Breast epithelium (tissue), 4 donors: ENCODE measurements around the gene SPAST. TPM values are rescaled to one million over a fixed set of nuclear protein-coding genes. Genes with fewer than 3 reads are reported as not detected.

ENCODE experiments used
- DNase-seq, 2 donors: peaks; one replicate each; pipeline ENCODE4 v3.0.0-alpha.2; 2019; ENCODE audit warnings: low spot score in 2 of 2
- H3K27ac ChIP-seq, 2 donors: fragments of 200-600 bp; sonication (generic) in 1 of 2; one replicate each; pipeline ENCODE4 v1.5.1; 2016 to 2019; ENCODE audit warnings: mild to moderate bottlenecking in 1 of 2
- H3K27me3 ChIP-seq, 2 donors: fragments of 200-600 bp; sonication (generic) in 1 of 2; one replicate each; pipeline versions ENCODE4 v1.5.1 to v1.6.0; 2017 to 2019; ENCODE audit warnings: control low read depth in 1 of 2, mild to moderate bottlenecking in 1 of 2
- H3K36me3 ChIP-seq: fragments of 200-600 bp; one replicate; pipeline ENCODE4 v1.5.1; 2019
- H3K4me1 ChIP-seq, 2 donors: fragments of 200-600 bp; sonication (generic); one replicate each; pipeline ENCODE4 v1.5.1; 2016 to 2019; ENCODE audit warnings: control low read depth in 1 of 2
- H3K4me3 ChIP-seq, 3 donors: fragments of 200-600 bp; sonication (generic); 1 replicate in 2 of 3; 2 replicates in 1 of 3; pipeline ENCODE4 v1.5.1; 2016 to 2019; ENCODE audit warnings: mild to moderate bottlenecking in 3 of 3, moderate library complexity in 2 of 3
- H3K9me3 ChIP-seq, 2 donors: fragments of 200-600 bp; sonication (generic) in 1 of 2; one replicate each; pipeline ENCODE4 v1.5.1; 2016 to 2019; ENCODE audit warnings: control low read depth in 1 of 2
- POLR2A ChIP-seq: fragments of 450-650 bp; IDR thresholded peaks from one replicate; pipeline ENCODE4 v1.6.1; 2016; ENCODE audit warnings: antibody characterized with exemption, mild to moderate bottlenecking, moderate library complexity
- POLR2AphosphoS5 ChIP-seq, 3 donors: sonication (generic); formaldehyde crosslinking; IDR thresholded peaks; one replicate each; pipeline ENCODE4 v1.6.1; 2017; ENCODE audit warnings: antibody characterized with exemption in 3 of 3
- intact Hi-C: fragments of 100-400 bp; cut with DNase I; formaldehyde crosslinking; loops from one replicate; pipeline ENCODE4 v1.15.1; 2023; ENCODE audit warnings: low total_unique reads
- total RNA-seq, 3 donors: library from RNA; depleted of rRNA; stranded (reverse); fragments of >200 nt; gene quantifications; one replicate each; pipeline ENCODE4 v1.1.0, GENCODE V29; 2016
- TF ChIP-seq, protein P1 (sequence below), 3 donors: fragments of 450-650 bp; IDR thresholded peaks; one replicate each; pipeline ENCODE4 v1.5.1; 2016 to 2017; ENCODE audit warnings: antibody characterized with exemption in 3 of 3, mild to moderate bottlenecking in 3 of 3, moderate library complexity in 3 of 3

Gene SPAST
- total RNA-seq, 3 donors from 2014 or later = 16.3 to 30.9 (median 21.3) TPM

DNA sequence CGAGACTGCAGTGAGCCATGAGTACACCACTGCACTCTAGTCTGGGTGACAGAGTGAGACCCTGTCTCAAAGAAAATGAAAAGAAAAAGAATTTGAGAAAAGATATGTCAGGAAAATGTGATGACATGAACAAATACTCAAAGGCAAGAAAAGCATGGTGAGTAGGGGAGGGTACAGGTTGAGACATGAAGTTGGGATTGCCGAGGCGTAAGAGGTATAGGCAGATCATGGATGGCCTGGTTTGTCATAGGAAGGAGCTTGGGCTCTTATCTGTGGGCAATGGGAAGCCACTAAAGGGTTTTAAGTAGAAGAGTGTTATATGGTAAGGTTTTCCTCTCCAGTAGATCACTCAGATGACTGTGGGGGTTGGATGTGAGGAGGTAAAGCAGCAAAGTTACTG is 32.3 kb downstream of the SPAST start:
- no peak overlapping the region for H3K4me3 ChIP-seq
- no peak overlapping the region for H3K27ac ChIP-seq
- H3K4me1 ChIP-seq = no peaks in the 10 kb centered on the region
- intact Hi-C loops = no loop called here
- H3K9me3 ChIP-seq = no peaks in the 10 kb centered on the region
- H3K36me3 ChIP-seq = no peaks in the 10 kb centered on the region
- no peak for DNase-seq
- TF ChIP-seq POLR2AphosphoS5 (IDR thresholded peaks at IDR 0.05) (no peak), POLR2A (no peak)
- no peaks in the 10 kb centered on the region for H3K27me3 ChIP-seq

- Histone ChIP-seq H3K27ac (no peak overlapping the region), H3K36me3 (no peaks in the 10 kb centered on the region), H3K9me3 (peaks cover 8 to 11% of the 10 kb centered on the region in 2 donors), H3K4me1 (no peaks in the 10 kb centered on the region), H3K4me3 (no peak overlapping the region), H3K27me3 (no peaks in the 10 kb centered on the region)
- no peak for DNase-seq
- TF ChIP-seq, protein P1, sequence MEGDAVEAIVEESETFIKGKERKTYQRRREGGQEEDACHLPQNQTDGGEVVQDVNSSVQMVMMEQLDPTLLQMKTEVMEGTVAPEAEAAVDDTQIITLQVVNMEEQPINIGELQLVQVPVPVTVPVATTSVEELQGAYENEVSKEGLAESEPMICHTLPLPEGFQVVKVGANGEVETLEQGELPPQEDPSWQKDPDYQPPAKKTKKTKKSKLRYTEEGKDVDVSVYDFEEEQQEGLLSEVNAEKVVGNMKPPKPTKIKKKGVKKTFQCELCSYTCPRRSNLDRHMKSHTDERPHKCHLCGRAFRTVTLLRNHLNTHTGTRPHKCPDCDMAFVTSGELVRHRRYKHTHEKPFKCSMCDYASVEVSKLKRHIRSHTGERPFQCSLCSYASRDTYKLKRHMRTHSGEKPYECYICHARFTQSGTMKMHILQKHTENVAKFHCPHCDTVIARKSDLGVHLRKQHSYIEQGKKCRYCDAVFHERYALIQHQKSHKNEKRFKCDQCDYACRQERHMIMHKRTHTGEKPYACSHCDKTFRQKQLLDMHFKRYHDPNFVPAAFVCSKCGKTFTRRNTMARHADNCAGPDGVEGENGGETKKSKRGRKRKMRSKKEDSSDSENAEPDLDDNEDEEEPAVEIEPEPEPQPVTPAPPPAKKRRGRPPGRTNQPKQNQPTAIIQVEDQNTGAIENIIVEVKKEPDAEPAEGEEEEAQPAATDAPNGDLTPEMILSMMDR (IDR thresholded peaks at IDR 0.05) = no peak
- TF ChIP-seq POLR2AphosphoS5 (IDR thresholded peaks at IDR 0.05) = no peak
- TF ChIP-seq POLR2A = no peak
- intact Hi-C loops = no loop called here
These were observed 44.8 kb downstream of the SPAST start for GRCh38 chr2:32108111-32108510.

DNA sequence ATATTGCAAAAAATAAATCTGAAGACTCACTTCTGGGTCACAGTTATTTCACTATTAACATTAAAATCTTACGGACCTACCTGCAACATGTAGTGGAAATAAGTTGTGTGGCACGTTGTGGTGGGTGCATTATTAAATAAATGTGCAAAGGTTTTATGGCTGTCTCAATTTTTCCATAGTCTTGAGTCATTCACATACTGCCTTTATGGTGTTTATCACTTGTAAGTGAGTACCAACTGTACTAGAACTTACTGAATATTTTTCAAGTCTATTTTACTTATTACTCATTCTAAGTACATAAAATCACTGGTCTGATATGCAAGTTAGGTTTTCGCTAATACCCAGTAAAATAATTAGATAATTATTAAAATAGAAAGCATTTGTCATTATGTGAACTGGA is 54.7 kb downstream of the SPAST start:
- Histone ChIP-seq H3K4me1 (no peaks in the 10 kb centered on the region), H3K9me3 (no peaks in the 10 kb centered on the region), H3K36me3 (no peaks in the 10 kb centered on the region), H3K27me3 (no peaks in the 10 kb centered on the region), H3K4me3 (no peak overlapping the region), H3K27ac (no peak overlapping the region)
- DNase-seq = no peak
- intact Hi-C loops = no loop called here
- TF ChIP-seq POLR2A (no peak), POLR2AphosphoS5 (IDR thresholded peaks at IDR 0.05) (no peak)
- TF ChIP-seq, protein P1 (IDR thresholded peaks at IDR 0.05) = no peak

DNA sequence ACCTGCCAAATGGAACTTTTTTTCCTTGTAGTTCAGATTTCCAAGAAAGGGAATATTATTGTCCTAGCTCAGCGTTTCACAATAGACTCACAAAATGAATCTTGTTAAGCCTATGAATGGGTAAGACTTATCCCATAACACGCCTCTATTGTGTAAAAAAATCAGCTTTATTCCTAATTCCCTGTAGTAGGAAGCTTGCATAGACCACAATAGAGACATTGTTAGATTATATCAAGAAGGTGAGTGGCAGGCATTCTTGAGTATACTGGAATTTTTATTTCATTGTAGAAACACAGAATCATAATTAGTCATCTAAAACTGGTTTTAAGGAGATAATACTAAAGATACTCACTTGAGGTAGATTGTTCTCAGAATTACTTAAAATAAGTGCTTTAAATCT is 55.8 kb downstream of the SPAST start:
- H3K4me3 ChIP-seq = no peak overlapping the region
- TF ChIP-seq POLR2A (no peak), POLR2AphosphoS5 (IDR thresholded peaks at IDR 0.05) (no peak)
- TF ChIP-seq, protein P1 (IDR thresholded peaks at IDR 0.05) = no peak
- H3K4me1 ChIP-seq = no peaks in the 10 kb centered on the region
- H3K27me3 ChIP-seq = no peaks in the 10 kb centered on the region
- DNase-seq = no peak
- no peak overlapping the region for H3K27ac ChIP-seq
- intact Hi-C loops = no loop called here
- H3K9me3 ChIP-seq = no peaks in the 10 kb centered on the region
- no peaks in the 10 kb centered on the region for H3K36me3 ChIP-seq

- H3K4me1 ChIP-seq = no peaks in the 10 kb centered on the region
- intact Hi-C loops = no loop called here
- TF ChIP-seq POLR2AphosphoS5 (IDR thresholded peaks at IDR 0.05) (no peak), POLR2A (no peak)
- TF ChIP-seq, protein P1 (IDR thresholded peaks at IDR 0.05) = no peak
- H3K27me3 ChIP-seq = no peaks in the 10 kb centered on the region
- H3K9me3 ChIP-seq = no peaks in the 10 kb centered on the region
- H3K27ac ChIP-seq = no peak overlapping the region
- no peaks in the 10 kb centered on the region for H3K36me3 ChIP-seq
- no peak overlapping the region for H3K4me3 ChIP-seq
- DNase-seq = no peak
These were observed 61.3 kb downstream of the SPAST start for GRCh38 chr2:32124660-32125059.

GRCh38 chr2:32128636-32129035 is 65.3 kb downstream of the SPAST start:
- DNase-seq = no peak
- H3K9me3 ChIP-seq = no peaks in the 10 kb centered on the region
- TF ChIP-seq POLR2A (no peak), POLR2AphosphoS5 (IDR thresholded peaks at IDR 0.05) (no peak)
- TF ChIP-seq, protein P1 (IDR thresholded peaks at IDR 0.05) = no peak
- no peaks in the 10 kb centered on the region for H3K36me3 ChIP-seq
- no peaks in the 10 kb centered on the region for H3K4me1 ChIP-seq
- intact Hi-C loops = no loop called here
- no peaks in the 10 kb centered on the region for H3K27me3 ChIP-seq
- H3K27ac ChIP-seq = no peak overlapping the region
- H3K4me3 ChIP-seq = no peak overlapping the region
